ENCODE measurements around the gene AFF2. TPM values are rescaled to one million over a fixed set of nuclear protein-coding genes. Genes with fewer than 3 reads are reported as not detected.

AFF2 gene
- total RNA-seq, 3 donors from 2014 or later (not counting 1 experiment from before 2014, with no cell fraction given): 0.24 to 4.8 (median 0.79) TPM

DNA sequence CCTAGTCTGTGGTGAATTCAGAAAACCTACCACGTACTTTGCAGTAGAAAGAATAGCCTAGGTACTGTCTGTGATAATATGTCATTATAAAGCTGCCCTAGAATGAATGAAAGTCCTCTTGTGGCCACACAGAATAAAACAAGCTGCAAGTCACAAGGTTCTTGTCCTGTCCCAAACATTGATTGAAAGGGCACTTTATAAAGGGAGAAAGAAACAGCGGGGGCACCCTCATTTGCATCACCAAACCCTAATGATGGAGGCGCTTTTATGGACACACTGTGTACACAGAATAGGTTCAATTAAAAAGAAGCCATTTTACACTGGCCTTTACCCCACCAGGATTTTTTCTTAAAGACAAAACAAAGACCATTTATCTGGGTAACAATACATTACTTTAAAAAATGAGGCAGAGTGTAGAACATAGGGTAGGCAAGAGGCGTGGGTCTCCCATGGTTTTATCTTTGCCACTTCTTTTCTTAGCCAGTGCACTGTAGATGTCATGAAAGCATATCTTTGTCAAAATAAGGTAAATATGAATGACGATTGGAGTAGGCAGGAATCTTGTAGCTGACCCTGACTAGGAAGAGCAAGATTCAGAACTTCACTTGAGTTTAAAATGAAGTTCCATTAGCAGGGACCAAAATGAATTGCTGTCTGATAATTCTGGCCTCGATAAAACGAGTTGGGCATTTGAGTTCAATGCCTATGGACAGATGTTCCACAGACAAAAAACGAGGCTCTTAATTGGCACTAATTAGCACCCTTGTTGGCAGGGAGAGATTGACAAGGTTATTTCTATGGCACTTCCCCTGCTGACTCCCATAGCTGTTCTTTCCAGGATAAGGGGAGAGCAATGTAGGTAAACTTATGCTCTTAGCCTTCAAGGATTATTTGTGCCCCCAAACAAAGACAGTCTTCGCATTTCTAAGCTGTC lies 365.1 kb downstream of the AFF2 start:
- Mint-ChIP-seq H3K4me1 (no peaks in the 10 kb centered on the region), H3K4me3 (no peak overlapping the region), H3K27ac (no peak overlapping the region), H3K36me3 (no peaks in the 10 kb centered on the region), H3K27me3 (ENCODE audit: low read depth in 2 of 2) (no peaks in the 10 kb centered on the region), H3K9me3 (no peaks in the 10 kb centered on the region)
- H3K27me3 ChIP-seq (ENCODE audit: control insufficient read depth, insufficient read depth, low read length): no peaks in the 10 kb centered on the region
- DNase-seq (no peak), ATAC-seq (no peak)
- H3K27ac ChIP-seq (ENCODE audit: low read length): no peak overlapping the region
- H3K4me3 ChIP-seq (ENCODE audit: low read length): no peak overlapping the region
- no peaks in the 10 kb centered on the region for H3K4me1 ChIP-seq (ENCODE audit: control insufficient read depth, insufficient read depth, low read length)
- H3K9me3 ChIP-seq (ENCODE audit: control insufficient read depth, insufficient read depth, low read length): no peaks in the 10 kb centered on the region
- H3K36me3 ChIP-seq (ENCODE audit: control insufficient read depth, insufficient read depth, low read length): no peaks in the 10 kb centered on the region
- TF ChIP-seq, protein P1, sequence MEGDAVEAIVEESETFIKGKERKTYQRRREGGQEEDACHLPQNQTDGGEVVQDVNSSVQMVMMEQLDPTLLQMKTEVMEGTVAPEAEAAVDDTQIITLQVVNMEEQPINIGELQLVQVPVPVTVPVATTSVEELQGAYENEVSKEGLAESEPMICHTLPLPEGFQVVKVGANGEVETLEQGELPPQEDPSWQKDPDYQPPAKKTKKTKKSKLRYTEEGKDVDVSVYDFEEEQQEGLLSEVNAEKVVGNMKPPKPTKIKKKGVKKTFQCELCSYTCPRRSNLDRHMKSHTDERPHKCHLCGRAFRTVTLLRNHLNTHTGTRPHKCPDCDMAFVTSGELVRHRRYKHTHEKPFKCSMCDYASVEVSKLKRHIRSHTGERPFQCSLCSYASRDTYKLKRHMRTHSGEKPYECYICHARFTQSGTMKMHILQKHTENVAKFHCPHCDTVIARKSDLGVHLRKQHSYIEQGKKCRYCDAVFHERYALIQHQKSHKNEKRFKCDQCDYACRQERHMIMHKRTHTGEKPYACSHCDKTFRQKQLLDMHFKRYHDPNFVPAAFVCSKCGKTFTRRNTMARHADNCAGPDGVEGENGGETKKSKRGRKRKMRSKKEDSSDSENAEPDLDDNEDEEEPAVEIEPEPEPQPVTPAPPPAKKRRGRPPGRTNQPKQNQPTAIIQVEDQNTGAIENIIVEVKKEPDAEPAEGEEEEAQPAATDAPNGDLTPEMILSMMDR (IDR thresholded peaks at IDR 0.05): no peak
- WGBS (ENCODE audit: insufficient coverage): 91% methylated on average over 9 of the region's 9 CpGs
- intact Hi-C loops (cut with micrococcal nuclease): no loop called here

GRCh38 chrX:148867596-148867995 lies 367.2 kb downstream of the AFF2 start:
- H3K27ac ChIP-seq (ENCODE audit: low read length): no peak overlapping the region
- no peaks in the 10 kb centered on the region for H3K27me3 ChIP-seq (ENCODE audit: control insufficient read depth, insufficient read depth, low read length)

GRCh38 chrX:148871422-148872160 lies 371.2 kb downstream of the AFF2 start:
- H3K27me3 Mint-ChIP-seq (ENCODE audit: low read depth in 2 of 2): no peaks in the 10 kb centered on the region
- TF ChIP-seq, protein P1 (IDR thresholded peaks at IDR 0.05): no peak
- Histone ChIP-seq H3K4me1 (ENCODE audit: control insufficient read depth, insufficient read depth, low read length) (no peaks in the 10 kb centered on the region), H3K9me3 (ENCODE audit: control insufficient read depth, insufficient read depth, low read length) (no peaks in the 10 kb centered on the region), H3K36me3 (ENCODE audit: control insufficient read depth, insufficient read depth, low read length) (no peaks in the 10 kb centered on the region), H3K27me3 (ENCODE audit: control insufficient read depth, insufficient read depth, low read length) (no peaks in the 10 kb centered on the region), H3K27ac (ENCODE audit: low read length) (no peak overlapping the region), H3K4me3 (ENCODE audit: low read length) (no peak overlapping the region)
- H3K4me3 Mint-ChIP-seq: no peak overlapping the region
- H3K36me3 Mint-ChIP-seq: no peaks in the 10 kb centered on the region
- no peak overlapping the region for H3K27ac Mint-ChIP-seq
- ATAC-seq (no peak), DNase-seq (no peak)
- H3K4me1 Mint-ChIP-seq: no peaks in the 10 kb centered on the region
- WGBS (ENCODE audit: insufficient coverage): 94% methylated on average over 2 of the region's 7 CpGs
- H3K9me3 Mint-ChIP-seq: no peaks in the 10 kb centered on the region
- intact Hi-C loops (cut with micrococcal nuclease): no loop called here

More at GRCh38 chrX:148867596-148867995, 367.2 kb downstream of the AFF2 start:
- Mint-ChIP-seq H3K27me3 (ENCODE audit: low read depth in 2 of 2) (no peaks in the 10 kb centered on the region), H3K27ac (no peak overlapping the region), H3K9me3 (no peaks in the 10 kb centered on the region), H3K36me3 (no peaks in the 10 kb centered on the region), H3K4me1 (no peaks in the 10 kb centered on the region), H3K4me3 (no peak overlapping the region)
- H3K9me3 ChIP-seq (ENCODE audit: control insufficient read depth, insufficient read depth, low read length): no peaks in the 10 kb centered on the region
- ATAC-seq: no peak
- H3K36me3 ChIP-seq (ENCODE audit: control insufficient read depth, insufficient read depth, low read length): no peaks in the 10 kb centered on the region
- TF ChIP-seq, protein P1 (IDR thresholded peaks at IDR 0.05): no peak
- no peak overlapping the region for H3K4me3 ChIP-seq (ENCODE audit: low read length)
- WGBS (ENCODE audit: insufficient coverage): 77% methylated on average over 2 of the region's 2 CpGs
- intact Hi-C loops (cut with micrococcal nuclease): no loop called here
- H3K4me1 ChIP-seq (ENCODE audit: control insufficient read depth, insufficient read depth, low read length): no peaks in the 10 kb centered on the region
- no peak for DNase-seq
